ENCODE results near the gene SP2. TPM values are rescaled to one million over a fixed set of nuclear protein-coding genes. Genes with fewer than 3 reads are reported as not detected.

The SP2 gene
- total RNA-seq, 1 experiment from 2014 or later = 25.6 TPM

DNA sequence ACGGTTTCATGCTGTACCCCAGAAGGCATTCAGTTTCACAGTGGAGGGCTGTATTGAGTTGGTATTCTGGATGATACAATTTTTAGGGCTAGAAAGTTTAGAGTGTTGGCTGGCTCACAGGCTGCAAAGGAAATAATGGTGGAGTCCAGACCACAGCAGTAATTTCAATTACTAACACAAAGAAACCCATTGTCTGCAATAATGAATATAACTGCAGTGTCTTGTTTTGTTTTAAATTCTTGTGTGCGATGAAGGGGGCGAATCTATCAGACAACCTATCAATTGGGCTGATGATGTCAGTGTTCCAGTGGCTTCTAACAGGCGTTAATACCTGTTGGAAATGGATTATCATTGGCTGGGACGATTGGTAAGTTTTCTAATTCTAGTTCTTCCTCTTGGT is 1.5 kb downstream of the SP2 start:
- Histone ChIP-seq H3K27ac (ENCODE audit: low read length) (peak overlapping the region; percentile 98), H3K36me3 (ENCODE audit: control insufficient read depth, insufficient read depth, low read length) (no peaks in the 10 kb centered on the region; the same call in 1 of the 2 replicates), H3K4me1 (ENCODE audit: control insufficient read depth, insufficient read depth, low read length) (peaks cover 9% of the 10 kb centered on the region; the same call in 1 of the 2 replicates), H3K27me3 (ENCODE audit: control insufficient read depth, insufficient read depth, low read length) (no peaks in the 10 kb centered on the region), H3K4me3 (ENCODE audit: low read depth in 2 of 2, low read length in 2 of 2) (peak overlapping the region; percentile 79 to 88), H3K9me3 (ENCODE audit: control insufficient read depth, insufficient read depth, low read depth, low read length) (no peaks in the 10 kb centered on the region)
- no peak for ATAC-seq
- in situ Hi-C loops (cut with HindIII; ENCODE audit: low pct_unique_long_range_greater_than_20kb, low sequenced_read_pairs) (no loop called here), intact Hi-C loops (cut with micrococcal nuclease; ENCODE audit: unreplicated experiment) (no loop called here)
- ChIA-PET POLR2A (no interaction called here), CTCF (no interaction called here)
- TF ChIP-seq POLR2AphosphoS5 (IDR thresholded peaks at IDR 0.05; ENCODE audit: low read depth, low read length) (no peak), TCF7L2 (IDR thresholded peaks at IDR 0.05; ENCODE audit: low read depth, low read length) (no peak), SIN3A (IDR thresholded peaks at IDR 0.05; ENCODE audit: borderline replicate concordance, insufficient read depth, low read depth, low read length) (no peak)
- TF ChIP-seq, protein P1, sequence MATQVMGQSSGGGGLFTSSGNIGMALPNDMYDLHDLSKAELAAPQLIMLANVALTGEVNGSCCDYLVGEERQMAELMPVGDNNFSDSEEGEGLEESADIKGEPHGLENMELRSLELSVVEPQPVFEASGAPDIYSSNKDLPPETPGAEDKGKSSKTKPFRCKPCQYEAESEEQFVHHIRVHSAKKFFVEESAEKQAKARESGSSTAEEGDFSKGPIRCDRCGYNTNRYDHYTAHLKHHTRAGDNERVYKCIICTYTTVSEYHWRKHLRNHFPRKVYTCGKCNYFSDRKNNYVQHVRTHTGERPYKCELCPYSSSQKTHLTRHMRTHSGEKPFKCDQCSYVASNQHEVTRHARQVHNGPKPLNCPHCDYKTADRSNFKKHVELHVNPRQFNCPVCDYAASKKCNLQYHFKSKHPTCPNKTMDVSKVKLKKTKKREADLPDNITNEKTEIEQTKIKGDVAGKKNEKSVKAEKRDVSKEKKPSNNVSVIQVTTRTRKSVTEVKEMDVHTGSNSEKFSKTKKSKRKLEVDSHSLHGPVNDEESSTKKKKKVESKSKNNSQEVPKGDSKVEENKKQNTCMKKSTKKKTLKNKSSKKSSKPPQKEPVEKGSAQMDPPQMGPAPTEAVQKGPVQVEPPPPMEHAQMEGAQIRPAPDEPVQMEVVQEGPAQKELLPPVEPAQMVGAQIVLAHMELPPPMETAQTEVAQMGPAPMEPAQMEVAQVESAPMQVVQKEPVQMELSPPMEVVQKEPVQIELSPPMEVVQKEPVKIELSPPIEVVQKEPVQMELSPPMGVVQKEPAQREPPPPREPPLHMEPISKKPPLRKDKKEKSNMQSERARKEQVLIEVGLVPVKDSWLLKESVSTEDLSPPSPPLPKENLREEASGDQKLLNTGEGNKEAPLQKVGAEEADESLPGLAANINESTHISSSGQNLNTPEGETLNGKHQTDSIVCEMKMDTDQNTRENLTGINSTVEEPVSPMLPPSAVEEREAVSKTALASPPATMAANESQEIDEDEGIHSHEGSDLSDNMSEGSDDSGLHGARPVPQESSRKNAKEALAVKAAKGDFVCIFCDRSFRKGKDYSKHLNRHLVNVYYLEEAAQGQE (IDR thresholded peaks at IDR 0.05; ENCODE audit: insufficient read depth in 1 of 2, low read depth in 2 of 2, low read length in 1 of 2) = no peak
- TF ChIP-seq, protein P2, sequence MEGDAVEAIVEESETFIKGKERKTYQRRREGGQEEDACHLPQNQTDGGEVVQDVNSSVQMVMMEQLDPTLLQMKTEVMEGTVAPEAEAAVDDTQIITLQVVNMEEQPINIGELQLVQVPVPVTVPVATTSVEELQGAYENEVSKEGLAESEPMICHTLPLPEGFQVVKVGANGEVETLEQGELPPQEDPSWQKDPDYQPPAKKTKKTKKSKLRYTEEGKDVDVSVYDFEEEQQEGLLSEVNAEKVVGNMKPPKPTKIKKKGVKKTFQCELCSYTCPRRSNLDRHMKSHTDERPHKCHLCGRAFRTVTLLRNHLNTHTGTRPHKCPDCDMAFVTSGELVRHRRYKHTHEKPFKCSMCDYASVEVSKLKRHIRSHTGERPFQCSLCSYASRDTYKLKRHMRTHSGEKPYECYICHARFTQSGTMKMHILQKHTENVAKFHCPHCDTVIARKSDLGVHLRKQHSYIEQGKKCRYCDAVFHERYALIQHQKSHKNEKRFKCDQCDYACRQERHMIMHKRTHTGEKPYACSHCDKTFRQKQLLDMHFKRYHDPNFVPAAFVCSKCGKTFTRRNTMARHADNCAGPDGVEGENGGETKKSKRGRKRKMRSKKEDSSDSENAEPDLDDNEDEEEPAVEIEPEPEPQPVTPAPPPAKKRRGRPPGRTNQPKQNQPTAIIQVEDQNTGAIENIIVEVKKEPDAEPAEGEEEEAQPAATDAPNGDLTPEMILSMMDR (IDR thresholded peaks at IDR 0.05) = no peak
- TSS peak; percentile 74 for BruUV-seq (replicated peaks)
- DNase-seq (ENCODE audit: low read depth, low spot score) = no peak

DNA sequence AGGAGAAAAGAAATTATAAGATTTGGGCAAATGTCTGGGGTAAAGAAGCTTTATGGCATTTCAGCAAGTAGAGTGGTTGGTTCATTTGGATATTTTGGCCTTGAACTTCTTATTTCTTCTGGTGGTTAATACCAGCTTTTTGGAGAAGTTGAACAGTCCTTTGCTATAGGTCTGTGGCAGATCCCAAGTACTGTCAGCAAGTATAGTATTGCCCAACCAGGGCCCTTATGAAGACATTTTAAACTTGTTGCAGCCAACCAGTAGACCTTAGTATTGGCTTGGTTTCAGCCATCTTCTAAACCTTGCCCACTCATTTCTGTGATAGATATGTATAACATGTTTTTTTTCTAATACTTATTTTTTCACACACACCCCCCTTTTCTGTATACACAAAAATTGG is 2.2 kb downstream of the SP2 start:
- in situ Hi-C loops (cut with HindIII; ENCODE audit: low pct_unique_long_range_greater_than_20kb, low sequenced_read_pairs) (no loop called here), intact Hi-C loops (cut with micrococcal nuclease; ENCODE audit: unreplicated experiment) (no loop called here)
- DNase-seq (ENCODE audit: low read depth, low spot score) (no peak), ATAC-seq (no peak)
- no TSS peak for BruUV-seq (replicated peaks)
- no peak overlapping the region for H3K4me3 ChIP-seq (ENCODE audit: low read depth in 2 of 2, low read length in 2 of 2)
- no peaks in the 10 kb centered on the region; the same call in 1 of the 2 replicates for H3K36me3 ChIP-seq (ENCODE audit: control insufficient read depth, insufficient read depth, low read length)
- H3K4me1 ChIP-seq (ENCODE audit: control insufficient read depth, insufficient read depth, low read length) = peaks cover 9% of the 10 kb centered on the region; the same call in 1 of the 2 replicates
- ChIA-PET POLR2A (no interaction called here), CTCF (no interaction called here)
- TF ChIP-seq TCF7L2 (IDR thresholded peaks at IDR 0.05; ENCODE audit: low read depth, low read length) = no peak
- no peak for TF ChIP-seq SIN3A (IDR thresholded peaks at IDR 0.05; ENCODE audit: borderline replicate concordance, insufficient read depth, low read depth, low read length)
- TF ChIP-seq POLR2AphosphoS5 (IDR thresholded peaks at IDR 0.05; ENCODE audit: low read depth, low read length) = no peak
- TF ChIP-seq, protein P1 (IDR thresholded peaks at IDR 0.05; ENCODE audit: insufficient read depth in 1 of 2, low read depth in 2 of 2, low read length in 1 of 2) = no peak
- TF ChIP-seq, protein P2 (IDR thresholded peaks at IDR 0.05) = no peak
- H3K27me3 ChIP-seq (ENCODE audit: control insufficient read depth, insufficient read depth, low read length) = no peaks in the 10 kb centered on the region
- H3K9me3 ChIP-seq (ENCODE audit: control insufficient read depth, insufficient read depth, low read depth, low read length) = no peaks in the 10 kb centered on the region
- H3K27ac ChIP-seq (ENCODE audit: low read length) = 0 out of 2 replicates have a peak overlapping the region, but pooled peaks have one; percentile 5
